Measurements from ENCODE around the gene ASB8.

DNA sequence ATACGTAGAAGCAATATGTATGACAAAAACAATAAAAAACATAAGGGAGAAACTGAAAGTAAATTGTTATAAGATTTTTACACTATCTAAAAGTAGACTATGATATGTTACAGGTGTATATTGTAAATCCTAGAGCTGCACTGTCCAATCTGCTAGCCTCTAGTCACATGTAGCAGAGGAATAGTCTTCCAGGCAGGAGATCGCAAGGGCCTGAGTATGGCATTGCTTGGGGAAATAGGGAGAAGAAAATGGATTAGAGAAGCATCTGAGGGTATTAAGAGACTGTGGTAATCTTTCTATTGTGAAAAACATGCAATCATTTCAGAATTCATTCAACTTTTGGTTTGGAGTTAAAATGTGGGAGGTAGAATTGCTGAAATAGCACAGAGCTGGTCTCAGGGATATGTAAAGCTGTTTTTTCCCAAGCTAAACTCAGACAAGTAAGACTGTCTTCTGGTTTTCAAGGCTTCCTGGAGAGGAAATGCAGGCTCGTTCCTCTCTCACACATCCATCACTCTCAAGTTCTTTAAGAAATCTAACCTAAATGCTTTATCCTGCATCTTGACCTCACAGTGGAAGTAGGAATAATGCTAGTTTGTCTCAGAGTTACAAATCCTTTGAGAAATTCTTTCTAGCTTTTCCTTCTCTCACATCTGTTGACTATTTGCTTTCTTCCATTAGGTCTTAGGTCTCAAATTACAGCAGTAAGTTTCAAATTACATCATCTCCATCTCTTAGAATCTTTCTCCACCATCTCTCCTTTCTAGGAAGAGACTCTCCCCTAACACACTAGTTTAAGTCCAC, 18.5 kb upstream of the ASB8 start:
- TF ChIP-seq, protein P1, sequence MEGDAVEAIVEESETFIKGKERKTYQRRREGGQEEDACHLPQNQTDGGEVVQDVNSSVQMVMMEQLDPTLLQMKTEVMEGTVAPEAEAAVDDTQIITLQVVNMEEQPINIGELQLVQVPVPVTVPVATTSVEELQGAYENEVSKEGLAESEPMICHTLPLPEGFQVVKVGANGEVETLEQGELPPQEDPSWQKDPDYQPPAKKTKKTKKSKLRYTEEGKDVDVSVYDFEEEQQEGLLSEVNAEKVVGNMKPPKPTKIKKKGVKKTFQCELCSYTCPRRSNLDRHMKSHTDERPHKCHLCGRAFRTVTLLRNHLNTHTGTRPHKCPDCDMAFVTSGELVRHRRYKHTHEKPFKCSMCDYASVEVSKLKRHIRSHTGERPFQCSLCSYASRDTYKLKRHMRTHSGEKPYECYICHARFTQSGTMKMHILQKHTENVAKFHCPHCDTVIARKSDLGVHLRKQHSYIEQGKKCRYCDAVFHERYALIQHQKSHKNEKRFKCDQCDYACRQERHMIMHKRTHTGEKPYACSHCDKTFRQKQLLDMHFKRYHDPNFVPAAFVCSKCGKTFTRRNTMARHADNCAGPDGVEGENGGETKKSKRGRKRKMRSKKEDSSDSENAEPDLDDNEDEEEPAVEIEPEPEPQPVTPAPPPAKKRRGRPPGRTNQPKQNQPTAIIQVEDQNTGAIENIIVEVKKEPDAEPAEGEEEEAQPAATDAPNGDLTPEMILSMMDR (IDR thresholded peaks at IDR 0.05; ENCODE audit: low read depth, low read length, poor library complexity, severe bottlenecking): no peak
- no peak for TF ChIP-seq EZH2phosphoT487 (IDR thresholded peaks at IDR 0.05; ENCODE audit: borderline replicate concordance, low read length)
